Natural killer cell treated with Interleukin-12 subunit alpha and Interleukin-12 subunit beta and Interleukin-15 and Interleukin-18, amount 100 ng/mL, for 72 hours (primary cell): ENCODE measurements around the gene ZG16B. TPM values are rescaled to one million over a fixed set of nuclear protein-coding genes. Genes with fewer than 3 reads are reported as not detected.
A peak's percentile ranks its signal among the peaks of the same experiment; 100 is the strongest.

Experiments
- ATAC-seq, 2 donors: fragments of 150-1000 bp; cut with Tn5 transposase in 1 of 2; sonication (Bioruptor Pico), chemical (Tn5 transposase) in 1 of 2; 2 replicates each; pipeline ENCODE4 v1.10.0; 2021
- DNase-seq: peaks from one replicate; pipeline ENCODE4 v3.0.0; 2022; ENCODE audit warnings: low spot score
- H3K27ac Mint-ChIP-seq, 2 donors: 1 replicate in 1 of 2; 2 replicates in 1 of 2; pipeline ENCODE4 v1.8.0; 2022; ENCODE audit warnings: mixed read lengths in 2 of 2, mild to moderate bottlenecking in 1 of 2, moderate library complexity in 1 of 2
- H3K27me3 Mint-ChIP-seq, 2 donors: 1 replicate in 1 of 2; 2 replicates in 1 of 2; pipeline ENCODE4 v1.8.0; 2022; ENCODE audit warnings: mixed read lengths in 2 of 2
- H3K36me3 Mint-ChIP-seq: one replicate; pipeline ENCODE4 v1.8.0; 2022; ENCODE audit warnings: mixed read lengths
- H3K4me1 Mint-ChIP-seq, 2 donors: 1 replicate in 1 of 2; 2 replicates in 1 of 2; pipeline ENCODE4 v1.8.0; 2022; ENCODE audit warnings: low read depth in 2 of 2, mixed read lengths in 2 of 2, mild to moderate bottlenecking in 1 of 2
- H3K4me3 Mint-ChIP-seq: one replicate; pipeline ENCODE4 v1.8.0; 2022; ENCODE audit warnings: mixed read lengths
- H3K9me3 Mint-ChIP-seq: 2 replicates; pipeline ENCODE4 v1.8.0; 2022; ENCODE audit warnings: mixed read lengths
- total RNA-seq, 2 donors: library from RNA; stranded (reverse); gene quantifications; one replicate each; pipeline ENCODE4 v1.2.3, GENCODE V29; 2022

Gene ZG16B
- total RNA-seq, 2 donors from 2014 or later = 3.8 to 22.1 TPM

GRCh38 chr16:2866431-2866830 is 36.3 kb downstream of the ZG16B start:
- DNase-seq = no peak
- Mint-ChIP-seq H3K4me3 (peak overlapping the region; percentile 8), H3K4me1 (peaks cover 8 to 20% of the 10 kb centered on the region in 2 donors), H3K27me3 (peaks cover 2% of the 10 kb centered on the region in 2 donors), H3K27ac (peak overlapping the region in 1 of 2 donors; percentile 8), H3K36me3 (no peaks in the 10 kb centered on the region), H3K9me3 (peaks cover under 1% of the 10 kb centered on the region)
- ATAC-seq = no peak

- ATAC-seq = no peak
- peaks cover 0 to 2% of the 10 kb centered on the region in 2 donors for H3K27me3 Mint-ChIP-seq
- H3K27ac Mint-ChIP-seq = peak overlapping the region; percentile 91 to 94
- no peaks in the 10 kb centered on the region for H3K9me3 Mint-ChIP-seq
- no peak for DNase-seq
- H3K36me3 Mint-ChIP-seq = no peaks in the 10 kb centered on the region
- H3K4me3 Mint-ChIP-seq = peak overlapping the region; percentile 91
- H3K4me1 Mint-ChIP-seq = peaks cover 8 to 20% of the 10 kb centered on the region in 2 donors
Measured at GRCh38 chr16:2867661-2867986, 37.5 kb downstream of the ZG16B start.

- peak overlapping the region; percentile 91 to 94 for H3K27ac Mint-ChIP-seq
- peak; percentile 98 for DNase-seq
- no peaks in the 10 kb centered on the region for H3K36me3 Mint-ChIP-seq
- peak; percentile 98 for ATAC-seq
- H3K4me1 Mint-ChIP-seq = peaks cover 8 to 20% of the 10 kb centered on the region in 2 donors
- no peaks in the 10 kb centered on the region for H3K9me3 Mint-ChIP-seq
- peak overlapping the region; percentile 91 for H3K4me3 Mint-ChIP-seq
- H3K27me3 Mint-ChIP-seq = peaks cover 0 to 2% of the 10 kb centered on the region in 2 donors
Measured at GRCh38 chr16:2867987-2868789, 38.1 kb downstream of the ZG16B start.

GRCh38 chr16:2871926-2872325 is 41.8 kb downstream of the ZG16B start:
- peaks cover 3 to 16% of the 10 kb centered on the region in 2 donors for H3K4me1 Mint-ChIP-seq
- no peaks in the 10 kb centered on the region for H3K36me3 Mint-ChIP-seq
- H3K27ac Mint-ChIP-seq = no peak overlapping the region
- H3K27me3 Mint-ChIP-seq = peaks cover 0 to 2% of the 10 kb centered on the region in 2 donors
- DNase-seq (no peak), ATAC-seq (no peak)
- H3K9me3 Mint-ChIP-seq = no peaks in the 10 kb centered on the region
- H3K4me3 Mint-ChIP-seq = no peak overlapping the region

GRCh38 chr16:2874032-2874911 is 44.2 kb downstream of the ZG16B start:
- Mint-ChIP-seq H3K27ac (no peak overlapping the region), H3K4me1 (peaks cover 0 to 6% of the 10 kb centered on the region in 2 donors), H3K4me3 (no peak overlapping the region), H3K9me3 (no peaks in the 10 kb centered on the region), H3K36me3 (no peaks in the 10 kb centered on the region), H3K27me3 (peaks cover 0 to 2% of the 10 kb centered on the region in 2 donors)
- DNase-seq (no peak), ATAC-seq (no peak)

GRCh38 chr16:2874912-2875362 is 44.8 kb downstream of the ZG16B start:
- H3K4me3 Mint-ChIP-seq = no peak overlapping the region
- H3K27ac Mint-ChIP-seq = no peak overlapping the region
- no peaks in the 10 kb centered on the region for H3K4me1 Mint-ChIP-seq
- no peaks in the 10 kb centered on the region for H3K9me3 Mint-ChIP-seq
- no peaks in the 10 kb centered on the region for H3K27me3 Mint-ChIP-seq
- DNase-seq (peak; percentile 77), ATAC-seq (peak; percentile 99)
- no peaks in the 10 kb centered on the region for H3K36me3 Mint-ChIP-seq

GRCh38 chr16:2879854-2880508 is 49.9 kb downstream of the ZG16B start:
- no peak overlapping the region for H3K27ac Mint-ChIP-seq
- DNase-seq = no peak
- H3K4me3 Mint-ChIP-seq = no peak overlapping the region
- no peaks in the 10 kb centered on the region for H3K36me3 Mint-ChIP-seq
- peaks cover 4 to 7% of the 10 kb centered on the region in 2 donors for H3K4me1 Mint-ChIP-seq
- H3K27me3 Mint-ChIP-seq = no peaks in the 10 kb centered on the region
- ATAC-seq = no peak
- H3K9me3 Mint-ChIP-seq = no peaks in the 10 kb centered on the region

Other genes with a start within 250 kb of the ZG16B start
- gene KCTD5, start 147.8 kb upstream of the ZG16B start, total RNA-seq = 10 to 100 TPM; 46.2 to 65.0 TPM
- gene PRSS27, start 110.1 kb upstream of the ZG16B start, total RNA-seq = 1 to 10 TPM; 1.1 to 1.4 TPM
- gene SRRM2, start 77.7 kb upstream of the ZG16B start, total RNA-seq = 1,000 to 10,000 TPM in 1 of 2 donors, 100 to 1,000 TPM in 1; 569 to 1,109 TPM
- 100 to 1,000 TPM; 196 to 201 TPM for gene ELOB, start 53.0 kb upstream of the ZG16B start, total RNA-seq
- gene PRSS33, start 42.7 kb upstream of the ZG16B start, total RNA-seq = not detected
- gene PRSS41, start 31.8 kb upstream of the ZG16B start, total RNA-seq = not detected
- 10 to 100 TPM in 1 of 2 donors, under 1 TPM in 1; 0.53 to 21.5 TPM for gene PRSS21, start 13.1 kb upstream of the ZG16B start, total RNA-seq
- gene PRSS22, start 27.9 kb downstream of the ZG16B start, total RNA-seq = under 1 TPM; 0.86 TPM
- 10 to 100 TPM; 21.5 to 24.7 TPM for gene FLYWCH2, start 52.9 kb downstream of the ZG16B start, total RNA-seq
- 10 to 100 TPM; 66.6 to 85.7 TPM for gene FLYWCH1, start 81.6 kb downstream of the ZG16B start, total RNA-seq
- gene KREMEN2, start 134.0 kb downstream of the ZG16B start, total RNA-seq = not detected
- gene PAQR4, start 139.0 kb downstream of the ZG16B start, total RNA-seq = 10 to 100 TPM; 19.7 to 39.1 TPM
- gene PKMYT1, start 150.1 kb downstream of the ZG16B start, total RNA-seq = 100 to 1,000 TPM in 1 of 2 donors, 10 to 100 TPM in 1; 76.4 to 251 TPM
- gene CLDN9, start 182.6 kb downstream of the ZG16B start, total RNA-seq = under 1 TPM in 1 of 2 donors, not detected in 1; 0.47 TPM
- gene CLDN6, start 187.9 kb downstream of the ZG16B start, total RNA-seq = not detected
- 1 to 10 TPM; 6.4 to 6.5 TPM for gene TNFRSF12A, start 190.1 kb downstream of the ZG16B start, total RNA-seq
- gene HCFC1R1, start 193.6 kb downstream of the ZG16B start, total RNA-seq = 10 to 100 TPM; 14.3 to 18.4 TPM
- gene THOC6, start 193.7 kb downstream of the ZG16B start, total RNA-seq = 10 to 100 TPM; 33.6 to 58.8 TPM
- gene BICDL2, start 206.6 kb downstream of the ZG16B start, total RNA-seq = under 1 TPM; 0.50 to 0.67 TPM
- gene MMP25, start 216.3 kb downstream of the ZG16B start, total RNA-seq = 10 to 100 TPM; 54.3 to 66.6 TPM
- 1,000 to 10,000 TPM in 1 of 2 donors, 100 to 1,000 TPM in 1; 678 to 1,235 TPM for gene IL32, start 235.3 kb downstream of the ZG16B start, total RNA-seq